CD4-positive, alpha-beta T cell (primary cell): ENCODE measurements around the gene LHX6. TPM values are rescaled to one million over a fixed set of nuclear protein-coding genes. Genes with fewer than 3 reads are reported as not detected.

Experiments used
- ATAC-seq: fragments of 200-7000 bp; cut with Tn5 transposase; one replicate; pipeline ENCODE4 v1.10.0; 2022; ENCODE audit warnings: mild to moderate bottlenecking; ENCODE audit not compliant: poor library complexity
- CTCF ChIA-PET: fragments of 350-600 bp; sonication (Branson Sonifier 250); formaldehyde crosslinking; loops from one replicate; lab custom pipeline; 2021; ENCODE audit warnings: antibody characterized with exemption, inconsistent platforms; lab: Charles Lee
- POLR2A ChIA-PET: fragments of 350-600 bp; sonication (Branson Sonifier 250); formaldehyde crosslinking; loops from one replicate; lab custom pipeline; 2021; ENCODE audit warnings: antibody characterized with exemption, inconsistent platforms; lab: Charles Lee
- DNase-seq, 14 experiments: peaks; one replicate each; pipeline ENCODE4 v3.0.0-alpha.2; 2013 to 2020; ENCODE audit warnings: mixed read lengths in 2 of 14
- H3K27ac ChIP-seq, 2 donors: one replicate each; pipeline versions ENCODE4 v1.5.1 to v1.7.0; 2013; ENCODE audit warnings: low read length in 2 of 2, low read depth in 1 of 2, mild to moderate bottlenecking in 1 of 2
- H3K27me3 ChIP-seq, 2 experiments: 1 replicate in 1 of 2; 2 replicates in 1 of 2; pipeline versions ENCODE4 v1.6.1 to v1.7.0; 2013; ENCODE audit warnings: low read length in 2 of 2, control low read depth in 1 of 2, mild to moderate bottlenecking in 1 of 2, moderate library complexity in 1 of 2; ENCODE audit not compliant: insufficient read depth in 2 of 2, control insufficient read depth in 1 of 2
- H3K36me3 ChIP-seq: one replicate; pipeline ENCODE4 v1.6.1; 2013; ENCODE audit warnings: low read length, control low read depth; ENCODE audit not compliant: insufficient read depth
- H3K4me1 ChIP-seq: one replicate; pipeline ENCODE4 v1.6.1; 2013; ENCODE audit warnings: low read length, control low read depth; ENCODE audit not compliant: insufficient read depth
- H3K4me3 ChIP-seq: one replicate; pipeline ENCODE4 v1.5.1; 2013; ENCODE audit warnings: mild to moderate bottlenecking, low read length, moderate library complexity
- H3K9me3 ChIP-seq, 2 experiments: 1 replicate in 1 of 2; 2 replicates in 1 of 2; pipeline versions ENCODE4 v1.6.1 to v1.7.0; 2013; ENCODE audit warnings: low read length in 2 of 2, mild to moderate bottlenecking in 2 of 2, control low read depth in 1 of 2, moderate library complexity in 1 of 2; ENCODE audit not compliant: control insufficient read depth in 1 of 2, insufficient read depth in 1 of 2
- H3K27ac Mint-ChIP-seq: one replicate; pipeline ENCODE4 v1.8.0; 2020; ENCODE audit warnings: mixed read lengths
- H3K27me3 Mint-ChIP-seq: one replicate; pipeline ENCODE4 v1.8.0; 2021; ENCODE audit warnings: mixed read lengths
- H3K36me3 Mint-ChIP-seq: one replicate; pipeline ENCODE4 v1.8.0; 2021; ENCODE audit warnings: low read depth, mixed read lengths
- H3K4me1 Mint-ChIP-seq: one replicate; pipeline ENCODE4 v1.8.0; 2021; ENCODE audit warnings: low read depth, mixed read lengths
- H3K4me3 Mint-ChIP-seq: one replicate; pipeline ENCODE4 v1.8.0; 2020; ENCODE audit warnings: mild to moderate bottlenecking, mixed read lengths
- H3K9me3 Mint-ChIP-seq: one replicate; pipeline ENCODE4 v1.8.0; 2020; ENCODE audit warnings: mixed read lengths
- CTCF ChIP-seq: fragments of 200-600 bp; IDR thresholded peaks from one replicate; pipeline ENCODE4 v1.8.0; 2022; ENCODE audit warnings: antibody characterized with exemption, mild to moderate bottlenecking
- intact Hi-C, 2 experiments: fragments of 100-400 bp; cut with DNase I in 1 of 2; cut with micrococcal nuclease in 1 of 2; formaldehyde crosslinking; loops; one replicate each; pipeline versions ENCODE4 v1.15.1 to v1.9.0; 2023 to 2025; cut with DNase I, micrococcal nuclease
- total RNA-seq, 174 experiments: library from RNA in 2 of 174; stranded (reverse) in 2 of 174; gene quantifications; one replicate each; pipeline ENCODE4 v1.2.3 and lab custom pipeline; 2021 to 2026

Gene LHX6
- total RNA-seq, 2 experiments from 2014 or later, result not detected

- peaks cover 81% of the 10 kb centered on the region for H3K36me3 ChIP-seq
- DNase-seq, result no peak
- intact Hi-C loops, result no loop called here
- no peaks in the 10 kb centered on the region for H3K9me3 Mint-ChIP-seq
- ChIA-PET POLR2A (no interaction called here), CTCF (no interaction called here)
- no peak overlapping the region for H3K27ac Mint-ChIP-seq
- TF ChIP-seq CTCF, result no peak
- no peaks in the 10 kb centered on the region for H3K9me3 ChIP-seq
- peaks cover 19% of the 10 kb centered on the region for H3K4me1 Mint-ChIP-seq
- no peak overlapping the region for H3K4me3 ChIP-seq
- H3K36me3 Mint-ChIP-seq, result peaks cover 82% of the 10 kb centered on the region
- no peak for ATAC-seq
- no peak overlapping the region for H3K4me3 Mint-ChIP-seq
- H3K27me3 Mint-ChIP-seq, result no peaks in the 10 kb centered on the region
- no peaks in the 10 kb centered on the region for H3K27me3 ChIP-seq
- H3K27ac ChIP-seq, result no peak overlapping the region
- H3K4me1 ChIP-seq, result no peaks in the 10 kb centered on the region
Observed at GRCh38 chr9:122254761-122255160, 26.0 kb upstream of the LHX6 start.

- no peak for TF ChIP-seq CTCF
- Mint-ChIP-seq H3K4me1 (peaks cover 18% of the 10 kb centered on the region), H3K4me3 (no peak overlapping the region), H3K27ac (no peak overlapping the region), H3K27me3 (no peaks in the 10 kb centered on the region), H3K9me3 (no peaks in the 10 kb centered on the region), H3K36me3 (peaks cover 79% of the 10 kb centered on the region)
- intact Hi-C loops, result no loop called here
- DNase-seq, result no peak
- H3K27ac ChIP-seq, result no peak overlapping the region
- ChIA-PET POLR2A (interaction anchor here (1.3 kb wide), 1 partner anchor 12 kb away, joined by 3 read pairs; the partner anchor contains the start of genes MRRF and RBM18), CTCF (no interaction called here)
- ATAC-seq, result no peak
- H3K4me1 ChIP-seq, result no peaks in the 10 kb centered on the region
- no peak overlapping the region for H3K4me3 ChIP-seq
- H3K36me3 ChIP-seq, result peaks cover 81% of the 10 kb centered on the region
- H3K9me3 ChIP-seq, result no peaks in the 10 kb centered on the region
- H3K27me3 ChIP-seq, result no peaks in the 10 kb centered on the region
Observed at GRCh38 chr9:122252796-122253195, 24.0 kb upstream of the LHX6 start.

GRCh38 chr9:122251351-122251750 is 22.6 kb upstream of the LHX6 start:
- Mint-ChIP-seq H3K4me3 (no peak overlapping the region), H3K4me1 (peaks cover 13% of the 10 kb centered on the region), H3K27ac (no peak overlapping the region), H3K36me3 (peaks cover 80% of the 10 kb centered on the region), H3K27me3 (no peaks in the 10 kb centered on the region), H3K9me3 (no peaks in the 10 kb centered on the region)
- Histone ChIP-seq H3K4me1 (no peaks in the 10 kb centered on the region), H3K27me3 (no peaks in the 10 kb centered on the region), H3K4me3 (no peak overlapping the region), H3K9me3 (no peaks in the 10 kb centered on the region), H3K27ac (no peak overlapping the region), H3K36me3 (peaks cover 87% of the 10 kb centered on the region)
- intact Hi-C loops, result no loop called here
- no peak for TF ChIP-seq CTCF
- no peak for ATAC-seq
- ChIA-PET CTCF (no interaction called here), POLR2A (no interaction called here)
- DNase-seq, result no peak
